Measurements from ENCODE around the gene FREM2.

The FREM2 gene

DNA sequence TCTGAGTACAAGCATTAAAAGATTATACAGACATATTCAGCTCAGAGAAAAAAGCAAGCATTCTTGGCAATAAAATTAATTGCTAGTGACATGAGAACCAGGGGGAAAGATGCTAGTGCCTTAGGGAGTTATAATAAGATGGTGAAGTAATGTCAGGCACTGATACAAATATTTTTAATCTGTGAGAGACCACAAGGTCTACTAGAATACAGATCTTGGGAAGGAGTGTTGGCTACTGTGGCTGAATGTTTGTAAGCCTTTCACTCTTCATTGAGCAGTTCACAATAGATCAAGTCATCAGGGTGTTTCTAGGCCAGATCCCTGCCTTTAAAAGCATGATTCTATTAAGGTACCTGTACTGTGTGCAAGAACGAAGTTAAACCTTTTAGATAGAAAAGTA is 16.4 kb downstream of the FREM2 start:
- no peak overlapping the region for H3K4me3 ChIP-seq (ENCODE audit: control insufficient read depth, low read depth, low read length)
- TF ChIP-seq, protein P1, sequence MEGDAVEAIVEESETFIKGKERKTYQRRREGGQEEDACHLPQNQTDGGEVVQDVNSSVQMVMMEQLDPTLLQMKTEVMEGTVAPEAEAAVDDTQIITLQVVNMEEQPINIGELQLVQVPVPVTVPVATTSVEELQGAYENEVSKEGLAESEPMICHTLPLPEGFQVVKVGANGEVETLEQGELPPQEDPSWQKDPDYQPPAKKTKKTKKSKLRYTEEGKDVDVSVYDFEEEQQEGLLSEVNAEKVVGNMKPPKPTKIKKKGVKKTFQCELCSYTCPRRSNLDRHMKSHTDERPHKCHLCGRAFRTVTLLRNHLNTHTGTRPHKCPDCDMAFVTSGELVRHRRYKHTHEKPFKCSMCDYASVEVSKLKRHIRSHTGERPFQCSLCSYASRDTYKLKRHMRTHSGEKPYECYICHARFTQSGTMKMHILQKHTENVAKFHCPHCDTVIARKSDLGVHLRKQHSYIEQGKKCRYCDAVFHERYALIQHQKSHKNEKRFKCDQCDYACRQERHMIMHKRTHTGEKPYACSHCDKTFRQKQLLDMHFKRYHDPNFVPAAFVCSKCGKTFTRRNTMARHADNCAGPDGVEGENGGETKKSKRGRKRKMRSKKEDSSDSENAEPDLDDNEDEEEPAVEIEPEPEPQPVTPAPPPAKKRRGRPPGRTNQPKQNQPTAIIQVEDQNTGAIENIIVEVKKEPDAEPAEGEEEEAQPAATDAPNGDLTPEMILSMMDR (IDR thresholded peaks at IDR 0.05; ENCODE audit: control insufficient read depth, insufficient read depth, low read depth, low read length, missing control alignments) = no peak
- no peak for DNase-seq (ENCODE audit: low read depth)

DNA sequence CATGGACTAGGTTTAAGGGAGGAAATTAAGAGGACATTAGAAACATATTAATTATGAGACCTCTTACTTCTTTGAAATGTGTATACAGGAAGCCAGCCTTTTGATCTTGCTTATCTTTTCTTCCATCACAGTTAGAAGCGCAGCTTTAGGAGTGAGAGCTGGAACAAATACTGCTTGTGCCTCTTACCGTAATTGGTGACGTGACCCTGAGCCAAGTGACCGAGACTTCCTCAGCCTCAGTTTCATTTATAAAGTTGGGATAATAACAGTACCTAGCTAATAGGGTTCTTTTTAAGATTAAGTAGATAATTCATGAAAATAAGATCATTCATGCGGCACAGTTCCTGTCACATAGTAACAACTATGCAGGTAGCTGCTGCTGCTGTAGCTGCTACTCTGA is 18.5 kb downstream of the FREM2 start:
- TF ChIP-seq, protein P1 (IDR thresholded peaks at IDR 0.05; ENCODE audit: control insufficient read depth, insufficient read depth, low read depth, low read length, missing control alignments) = no peak
- no peak for DNase-seq (ENCODE audit: low read depth)
- no peak overlapping the region for H3K4me3 ChIP-seq (ENCODE audit: control insufficient read depth, low read depth, low read length)

DNA sequence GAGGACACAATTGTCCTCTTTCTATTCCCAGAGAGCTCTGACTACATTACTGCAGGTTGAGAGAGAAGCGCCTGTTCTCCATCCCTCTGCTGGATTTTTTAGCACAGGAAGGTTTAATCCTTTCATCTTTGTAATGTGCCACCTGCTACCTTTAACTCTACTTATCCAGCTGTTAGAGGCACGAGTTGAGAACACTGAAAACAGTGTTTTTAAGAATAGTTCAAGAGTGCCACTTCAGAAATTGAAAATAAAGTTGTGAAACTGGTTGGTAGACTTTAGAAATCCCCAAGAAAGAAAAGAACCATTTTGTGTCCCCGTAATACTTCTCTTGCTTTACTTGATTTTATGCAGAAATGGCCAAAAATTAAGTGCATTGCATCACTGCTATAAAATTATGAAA is 20.6 kb downstream of the FREM2 start:
- H3K4me3 ChIP-seq (ENCODE audit: control insufficient read depth, low read depth, low read length) = no peak overlapping the region
- TF ChIP-seq, protein P1 (IDR thresholded peaks at IDR 0.05; ENCODE audit: control insufficient read depth, insufficient read depth, low read depth, low read length, missing control alignments) = no peak
- DNase-seq (ENCODE audit: low read depth) = no peak

DNA sequence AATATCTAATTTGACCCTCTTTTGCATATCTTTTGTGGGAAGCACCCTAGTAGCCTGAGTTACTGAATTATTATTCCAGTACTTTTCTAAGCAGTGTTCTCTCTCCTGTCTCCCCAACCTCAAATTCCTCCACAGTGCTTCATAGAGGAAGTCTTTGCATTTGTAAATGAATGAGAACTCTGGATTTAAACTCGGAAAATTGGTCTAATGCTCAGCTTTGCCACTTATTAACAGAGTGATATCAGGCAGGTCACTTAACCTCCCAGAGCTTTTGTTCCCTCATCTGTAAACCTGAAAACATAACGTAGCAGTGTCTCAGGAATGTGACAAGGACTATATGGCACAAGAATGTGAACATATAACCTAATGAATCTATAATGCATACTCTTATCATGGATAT is 26.2 kb downstream of the FREM2 start:
- no peak overlapping the region for H3K4me3 ChIP-seq (ENCODE audit: control insufficient read depth, low read depth, low read length)
- TF ChIP-seq, protein P1 (IDR thresholded peaks at IDR 0.05; ENCODE audit: control insufficient read depth, insufficient read depth, low read depth, low read length, missing control alignments) = no peak
- no peak for DNase-seq (ENCODE audit: low read depth)

DNA sequence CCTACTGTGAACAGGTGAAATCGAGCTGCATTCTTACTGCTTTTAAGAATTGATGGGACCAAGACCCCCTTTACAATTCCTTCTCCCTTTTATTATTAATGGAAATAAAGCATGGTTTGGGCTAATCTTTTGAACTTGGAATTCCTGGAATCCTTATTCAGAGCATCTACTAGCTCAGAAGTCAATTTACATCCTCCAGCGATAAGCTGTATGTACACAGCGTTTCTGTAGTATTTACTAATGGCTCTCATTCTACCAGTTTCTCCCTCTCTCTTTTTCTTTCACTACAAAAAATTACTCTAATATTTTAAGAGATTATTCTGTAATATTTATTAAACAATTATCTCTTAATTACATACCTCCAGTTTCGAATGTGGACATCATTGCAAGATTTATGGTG is 31.5 kb downstream of the FREM2 start:
- no peak for DNase-seq (ENCODE audit: low read depth)
- TF ChIP-seq, protein P1 (IDR thresholded peaks at IDR 0.05; ENCODE audit: control insufficient read depth, insufficient read depth, low read depth, low read length, missing control alignments) = no peak

DNA sequence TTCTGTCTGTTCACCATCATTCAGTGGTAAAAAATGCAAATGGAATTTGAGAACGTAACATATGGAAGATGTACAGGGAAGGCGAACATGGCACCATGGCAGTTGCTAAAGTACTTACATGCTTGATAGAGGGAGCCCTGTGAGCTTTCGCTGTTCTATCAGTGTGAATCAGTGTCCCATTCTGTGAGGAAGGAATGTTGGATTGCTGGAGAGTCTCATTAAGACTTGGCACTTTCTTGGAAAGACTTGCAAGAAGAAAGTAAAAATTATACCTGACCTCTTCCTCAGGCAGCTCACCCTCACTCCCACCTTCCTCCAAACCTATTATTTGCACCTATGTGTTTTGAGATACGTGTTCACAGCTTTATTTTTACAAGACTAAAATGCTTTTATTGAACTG is 43.5 kb downstream of the FREM2 start:
- DNase-seq (ENCODE audit: low read depth) = no peak
- TF ChIP-seq, protein P1 (IDR thresholded peaks at IDR 0.05; ENCODE audit: control insufficient read depth, insufficient read depth, low read depth, low read length, missing control alignments) = no peak
- no peak overlapping the region for H3K4me3 ChIP-seq (ENCODE audit: control insufficient read depth, low read depth, low read length)

More for the DNA sequence above, 31.5 kb downstream of the FREM2 start:
- H3K4me3 ChIP-seq (ENCODE audit: control insufficient read depth, low read depth, low read length) = no peak overlapping the region

DNA sequence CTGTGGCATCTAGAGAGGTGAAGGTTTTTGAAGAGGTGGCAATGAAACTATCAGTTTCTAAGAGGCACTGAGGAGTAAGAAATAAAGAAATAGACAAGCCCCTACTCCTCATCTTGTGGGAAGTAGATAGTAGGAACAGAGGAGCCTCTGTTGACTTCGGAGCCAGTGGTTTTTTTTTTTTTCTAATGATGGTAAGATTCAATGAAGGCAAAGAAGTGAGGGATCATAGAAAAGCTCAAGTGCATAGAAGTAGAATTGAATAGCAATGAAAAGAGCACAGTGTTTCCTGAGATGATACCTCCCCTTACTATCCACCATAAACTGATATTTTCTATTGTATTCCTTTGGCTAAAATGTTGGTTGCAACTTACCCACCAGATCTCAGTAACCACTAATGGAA is 46.3 kb downstream of the FREM2 start:
- H3K4me3 ChIP-seq (ENCODE audit: control insufficient read depth, low read depth, low read length) = no peak overlapping the region
- DNase-seq (ENCODE audit: low read depth) = no peak
- TF ChIP-seq, protein P1 (IDR thresholded peaks at IDR 0.05; ENCODE audit: control insufficient read depth, insufficient read depth, low read depth, low read length, missing control alignments) = no peak
